ENCODE data around the gene DCAF8.
A peak's percentile ranks its signal among the peaks of the same experiment; 100 is the strongest.

The DCAF8 gene

GRCh38 chr1:160267284-160267991 is 5.1 kb upstream of the DCAF8 start:
- H3K27ac ChIP-seq = no peak overlapping the region
- DNase-seq (ENCODE audit: low read depth, low spot score) = no peak

GRCh38 chr1:160264795-160265307 is 2.5 kb upstream of the DCAF8 start:
- H3K27ac ChIP-seq = no peak overlapping the region
- no peak for DNase-seq (ENCODE audit: low read depth, low spot score)

GRCh38 chr1:160261556-160261892 is 825 bp downstream of the DCAF8 start:
- no peak for DNase-seq (ENCODE audit: low read depth, low spot score)

GRCh38 chr1:160260406-160261382 is 1.7 kb downstream of the DCAF8 start:
- peak overlapping the region; percentile 90 for H3K27ac ChIP-seq
- no peak for DNase-seq (ENCODE audit: low read depth, low spot score)

More at GRCh38 chr1:160261556-160261892, 825 bp downstream of the DCAF8 start:
- H3K27ac ChIP-seq = peak overlapping the region; percentile 90

GRCh38 chr1:160258177-160258798 is 4.1 kb downstream of the DCAF8 start:
- no peak overlapping the region for H3K27ac ChIP-seq
- DNase-seq (ENCODE audit: low read depth, low spot score) = no peak

- DNase-seq (ENCODE audit: low read depth, low spot score) = no peak
- H3K27ac ChIP-seq = no peak overlapping the region
Observed at GRCh38 chr1:160257411-160258015, 4.8 kb downstream of the DCAF8 start.

GRCh38 chr1:160256396-160257046 is 5.8 kb downstream of the DCAF8 start:
- DNase-seq (ENCODE audit: low read depth, low spot score) = peak; percentile 52
- no peak overlapping the region for H3K27ac ChIP-seq

- H3K27ac ChIP-seq = no peak overlapping the region
- DNase-seq (ENCODE audit: low read depth, low spot score) = no peak
Observed at GRCh38 chr1:160255781-160256300, 6.5 kb downstream of the DCAF8 start.

GRCh38 chr1:160251687-160252526 is 10.4 kb downstream of the DCAF8 start:
- H3K27ac ChIP-seq = no peak overlapping the region
- no peak for DNase-seq (ENCODE audit: low read depth, low spot score)

- H3K27ac ChIP-seq = no peak overlapping the region
- no peak for DNase-seq (ENCODE audit: low read depth, low spot score)
Observed at GRCh38 chr1:160251011-160251410, 11.3 kb downstream of the DCAF8 start.

- no peak overlapping the region for H3K27ac ChIP-seq
- no peak for DNase-seq (ENCODE audit: low read depth, low spot score)
Observed at GRCh38 chr1:160247053-160247452, 15.3 kb downstream of the DCAF8 start.

GRCh38 chr1:160245434-160245833 is 16.9 kb downstream of the DCAF8 start:
- no peak for DNase-seq (ENCODE audit: low read depth, low spot score)
- H3K27ac ChIP-seq = peak overlapping the region; percentile 4

GRCh38 chr1:160244209-160244608 is 18.1 kb downstream of the DCAF8 start:
- no peak for DNase-seq (ENCODE audit: low read depth, low spot score)
- no peak overlapping the region for H3K27ac ChIP-seq

GRCh38 chr1:160243767-160244166 is 18.6 kb downstream of the DCAF8 start:
- no peak for DNase-seq (ENCODE audit: low read depth, low spot score)
- H3K27ac ChIP-seq = no peak overlapping the region

- H3K27ac ChIP-seq = no peak overlapping the region
- DNase-seq (ENCODE audit: low read depth, low spot score) = no peak
Observed at GRCh38 chr1:160239582-160240299, 22.6 kb downstream of the DCAF8 start.

- H3K27ac ChIP-seq = no peak overlapping the region
- no peak for DNase-seq (ENCODE audit: low read depth, low spot score)
Observed at GRCh38 chr1:160238408-160238807, 23.9 kb downstream of the DCAF8 start.

- no peak for DNase-seq (ENCODE audit: low read depth, low spot score)
- no peak overlapping the region for H3K27ac ChIP-seq
Observed at GRCh38 chr1:160237558-160237957, 24.8 kb downstream of the DCAF8 start.

GRCh38 chr1:160236806-160237205 is 25.5 kb downstream of the DCAF8 start:
- H3K27ac ChIP-seq = no peak overlapping the region
- no peak for DNase-seq (ENCODE audit: low read depth, low spot score)

Measured in epithelial cell of prostate (primary cell).